HS-5 (cell line): ENCODE measurements around the gene CACHD1.

Experiments used
- DNase-seq: peaks from one replicate; pipeline ENCODE4 v3.0.0-alpha.2; 2012; ENCODE audit warnings: low read depth

The CACHD1 gene

GRCh38 chr1:64473367-64473766, 3.4 kb downstream of the CACHD1 start:
- no peak for DNase-seq

GRCh38 chr1:64474133-64474532, 4.2 kb downstream of the CACHD1 start:
- DNase-seq, result no peak

- no peak for DNase-seq
These were observed 4.9 kb downstream of the CACHD1 start for GRCh38 chr1:64474665-64475439.

- peak; percentile 61 for DNase-seq
These were observed 6.5 kb downstream of the CACHD1 start for GRCh38 chr1:64476251-64476952.

- DNase-seq, result no peak
These were observed 8.9 kb downstream of the CACHD1 start for GRCh38 chr1:64478594-64479470.

GRCh38 chr1:64479874-64480273, 9.9 kb downstream of the CACHD1 start:
- DNase-seq, result no peak

- DNase-seq, result no peak
These were observed 11.3 kb downstream of the CACHD1 start for GRCh38 chr1:64480999-64481772.

GRCh38 chr1:64482128-64482527, 12.2 kb downstream of the CACHD1 start:
- no peak for DNase-seq

- no peak for DNase-seq
These were observed 12.8 kb downstream of the CACHD1 start for GRCh38 chr1:64482720-64483119.

- DNase-seq, result no peak
These were observed 13.9 kb downstream of the CACHD1 start for GRCh38 chr1:64483731-64484414.

- no peak for DNase-seq
These were observed 14.7 kb downstream of the CACHD1 start for GRCh38 chr1:64484651-64485050.

GRCh38 chr1:64486193-64486592, 16.3 kb downstream of the CACHD1 start:
- DNase-seq, result no peak

GRCh38 chr1:64487061-64487460, 17.1 kb downstream of the CACHD1 start:
- DNase-seq, result no peak

GRCh38 chr1:64488862-64489261, 18.9 kb downstream of the CACHD1 start:
- DNase-seq, result no peak

- no peak for DNase-seq
These were observed 19.8 kb downstream of the CACHD1 start for GRCh38 chr1:64489707-64490106.

GRCh38 chr1:64490213-64490818, 20.4 kb downstream of the CACHD1 start:
- no peak for DNase-seq

GRCh38 chr1:64492424-64492823, 22.5 kb downstream of the CACHD1 start:
- no peak for DNase-seq

- no peak for DNase-seq
These were observed 23.9 kb downstream of the CACHD1 start for GRCh38 chr1:64493831-64494230.

- no peak for DNase-seq
These were observed 24.7 kb downstream of the CACHD1 start for GRCh38 chr1:64494659-64495058.

- DNase-seq, result no peak
These were observed 25.9 kb downstream of the CACHD1 start for GRCh38 chr1:64495878-64496277.

- DNase-seq, result no peak
These were observed 26.7 kb downstream of the CACHD1 start for GRCh38 chr1:64496606-64497005.
